Naive thymus-derived CD8-positive, alpha-beta T cell (primary cell): ENCODE data around the gene AFP. TPM values are rescaled to one million over a fixed set of nuclear protein-coding genes. Genes with fewer than 3 reads are reported as not detected.

Experiments
- ATAC-seq, 2 donors: fragments of 150-1000 bp; cut with Tn5 transposase in 1 of 2; sonication (Bioruptor Pico), chemical (Tn5 transposase) in 1 of 2; 1 replicate in 1 of 2; 2 replicates in 1 of 2; pipeline ENCODE4 v1.10.0; 2021; ENCODE audit warnings: mild to moderate bottlenecking in 2 of 2, moderate library complexity in 2 of 2
- POLR2A ChIA-PET: fragments of 350-600 bp; sonication (Branson Sonifier 250); formaldehyde crosslinking; loops from one replicate; lab custom pipeline; 2021; ENCODE audit warnings: antibody characterized with exemption; lab: Charles Lee
- DNase-seq, 10 donors: peaks; one replicate each; pipeline versions ENCODE4 v3.0.0 to v3.0.0-alpha.2; 2020 to 2022
- H3K27ac Mint-ChIP-seq, 10 donors: one replicate each; pipeline ENCODE4 v1.8.0; 2020 to 2022; ENCODE audit warnings: mild to moderate bottlenecking in 10 of 10, mixed read lengths in 10 of 10, moderate library complexity in 4 of 10, inconsistent platforms in 1 of 10
- H3K27me3 Mint-ChIP-seq, 5 donors: one replicate each; pipeline ENCODE4 v1.8.0; 2021 to 2022; ENCODE audit warnings: mixed read lengths in 5 of 5
- H3K36me3 Mint-ChIP-seq, 3 donors: one replicate each; pipeline ENCODE4 v1.8.0; 2020 to 2022; ENCODE audit warnings: mixed read lengths in 3 of 3, mild to moderate bottlenecking in 2 of 3, inconsistent platforms in 1 of 3
- H3K4me1 Mint-ChIP-seq, 4 donors: one replicate each; pipeline ENCODE4 v1.8.0; 2021 to 2022; ENCODE audit warnings: mixed read lengths in 4 of 4
- H3K4me3 Mint-ChIP-seq, 10 donors: one replicate each; pipeline ENCODE4 v1.8.0; 2020 to 2022; ENCODE audit warnings: mild to moderate bottlenecking in 10 of 10, mixed read lengths in 10 of 10, moderate library complexity in 6 of 10, inconsistent platforms in 1 of 10
- H3K9me3 Mint-ChIP-seq, 9 donors: one replicate each; pipeline ENCODE4 v1.8.0; 2020 to 2022; ENCODE audit warnings: mixed read lengths in 9 of 9, mild to moderate bottlenecking in 3 of 9, inconsistent platforms in 1 of 9, moderate library complexity in 1 of 9
- polyA plus RNA-seq, 3 donors: library from polyadenylated mRNA; unstranded; fragments of 300-500 nt; fragmentation: Illumina TruSeq; gene quantifications; one replicate each; pipeline ENCODE4 v1.2.3, GENCODE V29; 2021
- total RNA-seq, 8 experiments: library from RNA in 2 of 8; stranded (reverse) in 2 of 8; gene quantifications; one replicate each; pipeline ENCODE4 v1.2.3 and lab custom pipeline; 2021 to 2026

The AFP gene
- total and polyA plus RNA-seq, 5 experiments from 2014 or later = not detected

GRCh38 chr4:73407227-73407673, 28.8 kb upstream of the AFP start:
- DNase-seq (no peak), ATAC-seq (no peak)
- H3K27me3 Mint-ChIP-seq = no peaks in the 10 kb centered on the region
- POLR2A ChIA-PET = no interaction called here
- H3K4me1 Mint-ChIP-seq = no peaks in the 10 kb centered on the region
- H3K9me3 Mint-ChIP-seq = no peaks in the 10 kb centered on the region
- no peak overlapping the region for H3K4me3 Mint-ChIP-seq
- no peak overlapping the region for H3K27ac Mint-ChIP-seq
- H3K36me3 Mint-ChIP-seq = peaks cover 0 to 4% (median 0%) of the 10 kb centered on the region in 3 donors

DNA sequence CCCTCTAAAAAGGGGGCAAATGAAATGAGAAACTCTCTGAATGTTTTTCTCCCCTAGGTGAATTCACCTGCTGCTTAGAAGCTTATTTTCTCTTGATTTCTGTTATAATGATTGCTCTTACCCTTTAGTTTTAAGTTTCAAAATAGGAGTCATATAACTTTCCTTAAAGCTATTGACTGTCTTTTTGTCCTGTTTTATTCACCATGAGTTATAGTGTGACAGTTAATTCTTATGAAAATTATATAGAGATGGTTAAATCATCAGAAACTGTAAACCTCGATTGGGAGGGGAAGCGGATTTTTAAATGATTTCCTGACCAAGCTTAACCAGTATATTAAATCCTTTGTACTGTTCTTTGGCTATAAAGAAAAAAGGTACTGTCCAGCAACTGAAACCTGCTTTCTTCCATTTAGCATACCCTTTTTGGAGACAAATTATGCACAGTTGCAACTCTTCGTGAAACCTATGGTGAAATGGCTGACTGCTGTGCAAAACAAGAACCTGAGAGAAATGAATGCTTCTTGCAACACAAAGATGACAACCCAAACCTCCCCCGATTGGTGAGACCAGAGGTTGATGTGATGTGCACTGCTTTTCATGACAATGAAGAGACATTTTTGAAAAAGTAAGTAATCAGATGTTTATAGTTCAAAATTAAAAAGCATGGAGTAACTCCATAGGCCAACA, 27.7 kb upstream of the AFP start:
- ATAC-seq = no peak
- Mint-ChIP-seq H3K27ac (no peak overlapping the region), H3K27me3 (no peaks in the 10 kb centered on the region), H3K4me3 (no peak overlapping the region), H3K9me3 (no peaks in the 10 kb centered on the region), H3K4me1 (no peaks in the 10 kb centered on the region), H3K36me3 (peaks cover 0 to 4% (median 0%) of the 10 kb centered on the region in 3 donors)
- DNase-seq = no peak
- POLR2A ChIA-PET = no interaction called here

GRCh38 chr4:73409012-73409862, 26.8 kb upstream of the AFP start:
- no peaks in the 10 kb centered on the region for H3K9me3 Mint-ChIP-seq
- POLR2A ChIA-PET = no interaction called here
- no peak for DNase-seq
- peak overlapping the region in 1 of 10 donors; percentile 65 for H3K27ac Mint-ChIP-seq
- no peak for ATAC-seq
- no peaks in the 10 kb centered on the region for H3K4me1 Mint-ChIP-seq
- peaks cover 0 to 4% (median 0%) of the 10 kb centered on the region in 3 donors for H3K36me3 Mint-ChIP-seq
- H3K4me3 Mint-ChIP-seq = no peak overlapping the region
- no peaks in the 10 kb centered on the region for H3K27me3 Mint-ChIP-seq

DNA sequence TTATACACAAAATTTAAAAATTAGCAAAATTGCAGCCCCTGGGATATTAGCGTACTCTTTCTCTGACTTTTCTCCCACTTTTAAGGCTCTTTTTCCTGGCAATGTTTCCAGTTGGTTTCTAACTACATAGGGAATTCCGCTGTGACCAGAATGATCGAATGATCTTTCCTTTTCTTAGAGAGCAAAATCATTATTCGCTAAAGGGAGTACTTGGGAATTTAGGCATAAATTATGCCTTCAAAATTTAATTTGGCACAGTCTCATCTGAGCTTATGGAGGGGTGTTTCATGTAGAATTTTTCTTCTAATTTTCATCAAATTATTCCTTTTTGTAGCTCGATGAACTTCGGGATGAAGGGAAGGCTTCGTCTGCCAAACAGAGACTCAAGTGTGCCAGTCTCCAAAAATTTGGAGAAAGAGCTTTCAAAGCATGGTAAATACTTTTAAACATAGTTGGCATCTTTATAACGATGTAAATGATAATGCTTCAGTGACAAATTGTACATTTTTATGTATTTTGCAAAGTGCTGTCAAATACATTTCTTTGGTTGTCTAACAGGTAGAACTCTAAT, 26.0 kb upstream of the AFP start:
- no peak for ATAC-seq
- no peaks in the 10 kb centered on the region for H3K27me3 Mint-ChIP-seq

DNA sequence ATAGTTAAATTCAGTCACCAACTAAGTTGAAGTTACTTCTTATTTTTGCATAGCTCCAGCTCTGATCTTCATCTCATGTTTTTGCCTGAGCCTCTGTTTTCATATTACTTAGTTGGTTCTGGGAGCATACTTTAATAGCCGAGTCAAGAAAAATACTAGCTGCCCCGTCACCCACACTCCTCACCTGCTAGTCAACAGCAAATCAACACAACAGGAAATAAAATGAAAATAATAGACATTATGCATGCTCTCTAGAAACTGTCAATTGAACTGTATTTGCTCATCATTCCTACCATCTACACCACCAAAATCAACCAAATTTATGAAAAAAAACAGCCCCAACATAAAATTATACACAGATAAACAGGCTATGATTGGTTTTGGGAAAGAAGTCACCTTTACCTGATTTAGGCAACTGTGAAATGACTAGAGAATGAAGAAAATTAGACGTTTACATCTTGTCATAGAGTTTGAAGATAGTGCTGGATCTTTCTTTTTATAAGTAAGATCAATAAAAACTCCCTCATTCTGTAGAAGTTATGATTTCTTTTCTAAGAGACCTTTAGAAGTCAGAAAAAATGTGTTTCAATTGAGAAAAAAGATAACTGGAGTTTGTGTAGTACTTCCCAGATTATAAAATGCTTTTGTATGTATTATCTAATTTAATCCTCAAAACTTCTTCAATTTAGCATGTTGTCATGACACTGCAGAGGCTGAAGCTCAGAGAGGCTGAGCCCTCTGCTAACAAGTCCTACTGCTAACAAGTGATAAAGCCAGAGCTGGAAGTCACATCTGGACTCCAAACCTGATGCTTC, 24.9 kb upstream of the AFP start:
- Mint-ChIP-seq H3K27ac (no peak overlapping the region), H3K4me3 (no peak overlapping the region), H3K36me3 (peaks cover 0 to 4% (median 0%) of the 10 kb centered on the region in 3 donors), H3K9me3 (no peaks in the 10 kb centered on the region), H3K4me1 (no peaks in the 10 kb centered on the region), H3K27me3 (no peaks in the 10 kb centered on the region)
- ATAC-seq = no peak
- POLR2A ChIA-PET = no interaction called here
- DNase-seq = no peak

More for the DNA sequence above, 26.0 kb upstream of the AFP start:
- no peak for DNase-seq
- Mint-ChIP-seq H3K36me3 (peaks cover 0 to 4% (median 0%) of the 10 kb centered on the region in 3 donors), H3K27ac (peak overlapping the region in 1 of 10 donors; percentile 65), H3K4me1 (no peaks in the 10 kb centered on the region), H3K4me3 (no peak overlapping the region), H3K9me3 (no peaks in the 10 kb centered on the region)
- POLR2A ChIA-PET = no interaction called here

- Mint-ChIP-seq H3K27me3 (no peaks in the 10 kb centered on the region), H3K9me3 (no peaks in the 10 kb centered on the region), H3K4me3 (no peak overlapping the region), H3K27ac (no peak overlapping the region), H3K4me1 (no peaks in the 10 kb centered on the region), H3K36me3 (peaks cover 0 to 4% (median 0%) of the 10 kb centered on the region in 3 donors)
- ATAC-seq (no peak), DNase-seq (no peak)
- POLR2A ChIA-PET = no interaction called here
These were observed 24.1 kb upstream of the AFP start for GRCh38 chr4:73411731-73412414.

DNA sequence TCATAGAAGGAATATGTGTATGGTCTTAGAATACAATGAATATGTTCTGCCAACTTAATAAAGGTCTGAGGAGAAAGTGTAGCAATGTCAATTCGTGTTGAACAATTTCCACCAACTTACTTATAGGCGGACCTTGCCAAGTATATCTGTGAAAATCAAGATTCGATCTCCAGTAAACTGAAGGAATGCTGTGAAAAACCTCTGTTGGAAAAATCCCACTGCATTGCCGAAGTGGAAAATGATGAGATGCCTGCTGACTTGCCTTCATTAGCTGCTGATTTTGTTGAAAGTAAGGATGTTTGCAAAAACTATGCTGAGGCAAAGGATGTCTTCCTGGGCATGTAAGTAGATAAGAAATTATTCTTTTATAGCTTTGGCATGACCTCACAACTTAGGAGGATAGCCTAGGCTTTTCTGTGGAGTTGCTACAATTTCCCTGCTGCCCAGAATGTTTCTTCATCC, 22.7 kb upstream of the AFP start:
- no peak for ATAC-seq
- no peak overlapping the region for H3K27ac Mint-ChIP-seq
- POLR2A ChIA-PET = no interaction called here
- no peaks in the 10 kb centered on the region for H3K9me3 Mint-ChIP-seq
- DNase-seq = no peak
- no peaks in the 10 kb centered on the region for H3K4me1 Mint-ChIP-seq
- H3K36me3 Mint-ChIP-seq = peaks cover 0 to 4% (median 0%) of the 10 kb centered on the region in 3 donors
- no peaks in the 10 kb centered on the region for H3K27me3 Mint-ChIP-seq
- no peak overlapping the region for H3K4me3 Mint-ChIP-seq

GRCh38 chr4:73414936-73415271, 21.1 kb upstream of the AFP start:
- Mint-ChIP-seq H3K4me1 (no peaks in the 10 kb centered on the region), H3K27me3 (no peaks in the 10 kb centered on the region), H3K4me3 (no peak overlapping the region), H3K9me3 (no peaks in the 10 kb centered on the region), H3K36me3 (no peaks in the 10 kb centered on the region), H3K27ac (no peak overlapping the region)
- POLR2A ChIA-PET = no interaction called here
- DNase-seq (no peak), ATAC-seq (no peak)

DNA sequence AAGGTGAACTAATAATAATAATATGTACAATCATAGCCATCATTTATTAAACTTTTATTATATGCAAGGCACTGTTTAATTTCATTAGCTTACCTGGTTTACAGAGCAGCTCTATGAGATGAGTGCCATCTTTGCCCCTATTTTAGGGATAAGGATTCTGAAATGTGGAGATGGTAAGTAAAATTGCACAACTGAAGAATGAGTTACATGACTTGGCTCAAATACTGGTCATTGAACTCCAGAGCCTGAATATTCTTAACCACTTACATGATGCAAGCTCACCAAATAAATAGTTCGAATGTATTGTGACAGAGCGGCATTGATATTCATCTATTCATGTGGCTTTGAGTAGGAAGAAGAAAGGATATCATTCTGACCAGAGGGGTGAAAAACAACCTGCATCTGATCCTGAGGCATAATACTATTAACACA, 20.2 kb upstream of the AFP start:
- Mint-ChIP-seq H3K4me3 (no peak overlapping the region), H3K4me1 (no peaks in the 10 kb centered on the region), H3K36me3 (no peaks in the 10 kb centered on the region), H3K27ac (no peak overlapping the region), H3K27me3 (no peaks in the 10 kb centered on the region), H3K9me3 (no peaks in the 10 kb centered on the region)
- ATAC-seq (no peak), DNase-seq (no peak)
- POLR2A ChIA-PET = no interaction called here

DNA sequence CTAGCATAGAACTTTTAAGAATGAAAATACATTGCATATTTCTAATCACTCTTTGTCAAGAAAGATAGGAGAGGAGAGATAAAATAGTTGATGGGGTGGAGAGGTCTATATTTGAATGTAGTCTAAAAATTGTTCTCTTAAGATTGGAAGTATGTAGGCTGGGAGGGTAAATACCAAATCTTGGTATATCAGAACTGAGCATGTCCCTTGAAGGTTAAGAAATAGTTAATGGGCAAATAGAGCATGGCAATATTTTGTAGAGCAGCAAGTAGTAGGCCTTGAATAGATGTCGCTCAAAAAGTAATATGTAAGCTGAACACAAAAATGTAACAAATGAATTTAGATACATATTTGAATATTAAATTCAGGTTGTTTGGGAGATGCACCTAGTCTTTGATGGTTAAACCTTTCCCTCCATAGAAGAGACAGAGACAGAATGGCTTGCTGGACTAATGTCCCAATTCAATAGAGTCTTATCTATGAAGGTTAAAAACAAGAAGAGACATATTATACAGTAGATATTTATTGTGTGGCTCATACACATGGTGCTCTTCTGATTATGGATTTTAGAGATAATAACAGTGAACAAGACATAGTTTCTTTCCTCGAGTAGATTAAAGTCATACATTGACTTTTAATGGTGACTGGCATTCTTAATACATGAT, 19.5 kb upstream of the AFP start:
- POLR2A ChIA-PET = no interaction called here
- H3K36me3 Mint-ChIP-seq = no peaks in the 10 kb centered on the region
- H3K27ac Mint-ChIP-seq = no peak overlapping the region
- no peak overlapping the region for H3K4me3 Mint-ChIP-seq
- ATAC-seq = no peak
- no peaks in the 10 kb centered on the region for H3K9me3 Mint-ChIP-seq
- no peak for DNase-seq
- no peaks in the 10 kb centered on the region for H3K4me1 Mint-ChIP-seq
- H3K27me3 Mint-ChIP-seq = peaks cover 0 to 3% (median 0%) of the 10 kb centered on the region in 5 donors

DNA sequence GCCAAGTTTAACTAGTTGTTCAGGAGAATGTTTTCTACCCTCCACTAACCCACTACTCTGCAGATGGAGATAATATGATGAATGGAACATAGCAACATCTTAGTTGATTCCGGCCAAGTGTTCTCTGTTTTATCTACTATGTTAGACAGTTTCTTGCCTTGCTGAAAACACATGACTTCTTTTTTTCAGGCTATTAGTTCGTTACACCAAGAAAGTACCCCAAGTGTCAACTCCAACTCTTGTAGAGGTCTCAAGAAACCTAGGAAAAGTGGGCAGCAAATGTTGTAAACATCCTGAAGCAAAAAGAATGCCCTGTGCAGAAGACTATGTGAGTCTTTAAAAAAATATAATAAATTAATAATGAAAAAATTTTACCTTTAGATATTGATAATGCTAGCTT, 18.7 kb upstream of the AFP start:
- DNase-seq (no peak), ATAC-seq (no peak)
- H3K36me3 Mint-ChIP-seq = no peaks in the 10 kb centered on the region
- no peak overlapping the region for H3K27ac Mint-ChIP-seq
- H3K4me3 Mint-ChIP-seq = no peak overlapping the region
- no peaks in the 10 kb centered on the region for H3K4me1 Mint-ChIP-seq
- H3K9me3 Mint-ChIP-seq = no peaks in the 10 kb centered on the region
- POLR2A ChIA-PET = no interaction called here
- peaks cover 0 to 3% (median 0%) of the 10 kb centered on the region in 5 donors for H3K27me3 Mint-ChIP-seq

DNA sequence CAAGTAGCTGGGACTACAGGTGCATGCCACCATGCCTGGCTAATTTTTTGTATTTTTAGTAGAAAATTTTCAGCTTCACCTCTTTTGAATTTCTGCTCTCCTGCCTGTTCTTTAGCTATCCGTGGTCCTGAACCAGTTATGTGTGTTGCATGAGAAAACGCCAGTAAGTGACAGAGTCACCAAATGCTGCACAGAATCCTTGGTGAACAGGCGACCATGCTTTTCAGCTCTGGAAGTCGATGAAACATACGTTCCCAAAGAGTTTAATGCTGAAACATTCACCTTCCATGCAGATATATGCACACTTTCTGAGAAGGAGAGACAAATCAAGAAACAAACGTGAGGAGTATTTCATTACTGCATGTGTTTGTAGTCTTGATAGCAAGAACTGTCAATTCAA, 18.0 kb upstream of the AFP start:
- POLR2A ChIA-PET = no interaction called here
- DNase-seq = no peak
- H3K36me3 Mint-ChIP-seq = no peaks in the 10 kb centered on the region
- ATAC-seq = no peak
- no peaks in the 10 kb centered on the region for H3K4me1 Mint-ChIP-seq
- H3K27me3 Mint-ChIP-seq = peaks cover 0 to 3% (median 1%) of the 10 kb centered on the region in 5 donors
- no peak overlapping the region for H3K27ac Mint-ChIP-seq
- peaks cover 0 to 2% (median 0%) of the 10 kb centered on the region in 9 donors for H3K9me3 Mint-ChIP-seq
- H3K4me3 Mint-ChIP-seq = no peak overlapping the region
